B cell (primary cell): ENCODE data around the gene MYO16. TPM values are rescaled to one million over a fixed set of nuclear protein-coding genes. Genes with fewer than 3 reads are reported as not detected.

Experiments
- ATAC-seq: fragments of 200-7000 bp; cut with Tn5 transposase; one replicate; pipeline ENCODE4 v1.10.0; 2021; ENCODE audit warnings: low read depth, mild to moderate bottlenecking, moderate number of reproducible peaks, moderate library complexity
- CTCF ChIA-PET: fragments of 350-600 bp; sonication (Branson Sonifier 250); formaldehyde crosslinking; loops from one replicate; lab custom pipeline; 2021; ENCODE audit warnings: antibody characterized with exemption, inconsistent platforms; lab: Charles Lee
- POLR2A ChIA-PET: fragments of 350-600 bp; sonication (Branson Sonifier 250); formaldehyde crosslinking; loops from one replicate; lab custom pipeline; 2021; ENCODE audit warnings: antibody characterized with exemption; lab: Charles Lee
- DNase-seq: peaks from one replicate; pipeline ENCODE4 v3.0.0; 2013
- H2AFZ ChIP-seq: 2 replicates; pipeline ENCODE4 v1.6.1; 2012; ENCODE audit warnings: mild to moderate bottlenecking, low read depth, low read length; ENCODE audit not compliant: insufficient read depth, poor library complexity, severe bottlenecking
- H3K27ac ChIP-seq, 2 donors: 1 replicate in 1 of 2; 2 replicates in 1 of 2; pipeline ENCODE4 v1.5.1; 2012 to 2013; ENCODE audit warnings: low read length in 2 of 2, mild to moderate bottlenecking in 2 of 2, moderate library complexity in 1 of 2
- H3K27me3 ChIP-seq, 4 experiments: fragments of 200-600 bp in 1 of 4; sonication (generic) in 1 of 4; replicated peaks in 1 of 4; 1 replicate in 2 of 4; 2 replicates in 2 of 4; pipeline versions ENCODE4 v1.6.1 to v1.7.0; 2013 to 2016; ENCODE audit warnings: low read length in 3 of 4, mild to moderate bottlenecking in 2 of 4, mixed read lengths in 1 of 4, moderate library complexity in 1 of 4; ENCODE audit not compliant: insufficient read depth in 4 of 4, control insufficient read depth in 3 of 4; ENCODE audit errors: control extremely low read depth in 1 of 4
- H3K36me3 ChIP-seq, 2 experiments: replicated peaks in 1 of 2; 1 replicate in 1 of 2; 2 replicates in 1 of 2; pipeline versions ENCODE4 v1.6.1 to v1.7.1; 2013; ENCODE audit warnings: low read length in 1 of 2; ENCODE audit not compliant: insufficient read depth in 2 of 2, control insufficient read depth in 1 of 2; ENCODE audit errors: control extremely low read depth in 1 of 2, extremely low read depth in 1 of 2
- H3K4me1 ChIP-seq, 2 donors: fragments of 200-600 bp in 1 of 2; sonication (generic) in 1 of 2; 1 replicate in 1 of 2; 2 replicates in 1 of 2; pipeline versions ENCODE4 v1.5.1 to v1.6.1; 2013 to 2017; ENCODE audit warnings: low read length in 2 of 2; ENCODE audit not compliant: control insufficient read depth in 2 of 2, insufficient read depth in 2 of 2
- H3K4me2 ChIP-seq: replicated peaks from 2 replicates; pipeline ENCODE3; 2012; ENCODE audit warnings: mild to moderate bottlenecking, low read depth, low read length; ENCODE audit not compliant: poor library complexity, severe bottlenecking
- H3K4me3 ChIP-seq, 5 experiments: fragments of 200-600 bp in 1 of 5; sonication (generic) in 1 of 5; 1 replicate in 3 of 5; 2 replicates in 2 of 5; pipeline versions ENCODE4 v1.5.1 to v1.7.0; 2011 to 2016; ENCODE audit warnings: low read length in 4 of 5, mild to moderate bottlenecking in 4 of 5, low read depth in 2 of 5, control low read depth in 1 of 5, moderate library complexity in 1 of 5; ENCODE audit not compliant: insufficient read depth in 1 of 5; ENCODE audit errors: control extremely low read depth in 1 of 5, extremely low read depth in 1 of 5
- H3K79me2 ChIP-seq: fragments of 200-600 bp; sonication (generic); one replicate; pipeline ENCODE4 v1.6.0; 2016; ENCODE audit warnings: low read length; ENCODE audit not compliant: control insufficient read depth, insufficient read depth
- H3K9ac ChIP-seq: fragments of 200-600 bp; sonication (generic); 2 replicates; pipeline ENCODE4 v1.6.1; 2017; ENCODE audit warnings: mild to moderate bottlenecking, low read length, moderate library complexity
- H3K9me3 ChIP-seq, 3 donors: one replicate each; pipeline versions ENCODE4 v1.6.1 to v1.7.1; 2013; ENCODE audit warnings: low read length in 2 of 3; ENCODE audit not compliant: control insufficient read depth in 2 of 3, insufficient read depth in 1 of 3; ENCODE audit errors: control extremely low read depth in 1 of 3
- H4K20me1 ChIP-seq: 2 replicates; pipeline ENCODE4 v1.6.0; 2012; ENCODE audit warnings: mild to moderate bottlenecking, low read length; ENCODE audit not compliant: insufficient read depth, control insufficient read depth, poor library complexity, severe bottlenecking
- H3K27ac Mint-ChIP-seq: one replicate; pipeline ENCODE4 v1.8.0; 2021; ENCODE audit warnings: mixed read lengths
- H3K27me3 Mint-ChIP-seq: one replicate; pipeline ENCODE4 v1.8.0; 2021; ENCODE audit warnings: mixed read lengths
- H3K4me1 Mint-ChIP-seq: one replicate; pipeline ENCODE4 v1.8.0; 2021; ENCODE audit warnings: mixed read lengths
- H3K4me3 Mint-ChIP-seq: one replicate; pipeline ENCODE4 v1.8.0; 2021; ENCODE audit warnings: mixed read lengths
- H3K9me3 Mint-ChIP-seq: one replicate; pipeline ENCODE4 v1.8.0; 2022; ENCODE audit warnings: mixed read lengths; ENCODE audit not compliant: insufficient read depth
- CTCF ChIP-seq: fragments of 200-600 bp; IDR thresholded peaks from one replicate; pipeline ENCODE4 v1.8.0; 2022; ENCODE audit warnings: antibody characterized with exemption, mild to moderate bottlenecking
- EZH2 ChIP-seq: IDR thresholded peaks from 2 replicates; pipeline ENCODE4 v1.6.1; 2012; ENCODE audit warnings: borderline replicate concordance, low read depth, mild to moderate bottlenecking, moderate library complexity, low read length; ENCODE audit not compliant: insufficient read depth, poor library complexity, severe bottlenecking
- WGBS: methylation state at CpG from one replicate; pipeline ENCODE4 v1.1.5; 2013; ENCODE audit warnings: missing lambda C conversion rate; ENCODE audit not compliant: insufficient coverage; 5-methylcytosine and 5-hydroxymethylcytosine counted together
- intact Hi-C: fragments of 100-400 bp; cut with micrococcal nuclease; formaldehyde crosslinking; loops from one replicate; pipeline ENCODE4 v1.10.0; 2022
- polyA plus RNA-seq: library from polyadenylated mRNA; depleted of rRNA; stranded (reverse); fragments of >200 nt; gene quantifications from 2 replicates; pipeline ENCODE4 v1.2.3, GENCODE V29; 2012
- total RNA-seq, 2 donors: library from RNA; stranded (reverse); fragments of 120-200 nt in 1 of 2; gene quantifications; 1 replicate in 1 of 2; 2 replicates in 1 of 2; pipeline versions ENCODE4 v1.2.3 to v1.2.4, GENCODE V29; 2013 to 2022

The MYO16 gene
- total and polyA plus RNA-seq, 2 donors (not counting 1 experiment from before 2014, with no cell fraction given), result not detected

- no peaks in the 10 kb centered on the region for H4K20me1 ChIP-seq
- no peak overlapping the region for H3K9ac ChIP-seq
- Mint-ChIP-seq H3K9me3 (peaks cover 6% of the 10 kb centered on the region), H3K4me3 (no peak overlapping the region), H3K4me1 (no peaks in the 10 kb centered on the region), H3K27me3 (no peaks in the 10 kb centered on the region), H3K27ac (no peak overlapping the region)
- no peaks in the 10 kb centered on the region for H3K36me3 ChIP-seq
- H3K4me1 ChIP-seq, result no peaks in the 10 kb centered on the region
- no peaks in the 10 kb centered on the region for H3K79me2 ChIP-seq
- H3K4me2 ChIP-seq, result no peak overlapping the region
- no peak for ATAC-seq
- ChIA-PET CTCF (no interaction called here), POLR2A (no interaction called here)
- H3K9me3 ChIP-seq, result peaks cover 0 to 2% (median 0%) of the 10 kb centered on the region in 3 donors
- no peak overlapping the region for H2AFZ ChIP-seq
- no peak overlapping the region for H3K27ac ChIP-seq
- H3K4me3 ChIP-seq, result no peak overlapping the region
- no peak for DNase-seq
- no peak for TF ChIP-seq CTCF
- TF ChIP-seq EZH2, result no peak
- WGBS, result no CpG with 5 or more reads among the region's 2 CpGs
- H3K27me3 ChIP-seq, result no peaks in the 10 kb centered on the region
- intact Hi-C loops, result no loop called here
Observed at GRCh38 chr13:109251956-109252355, 622.5 kb downstream of the MYO16 start.

- H3K27ac Mint-ChIP-seq, result no peak overlapping the region
- no peaks in the 10 kb centered on the region for H3K27me3 ChIP-seq
- H4K20me1 ChIP-seq, result no peaks in the 10 kb centered on the region
- intact Hi-C loops, result no loop called here
- H2AFZ ChIP-seq, result no peak overlapping the region
- H3K4me3 ChIP-seq, result no peak overlapping the region
- ChIA-PET CTCF (no interaction called here), POLR2A (no interaction called here)
- DNase-seq (no peak), ATAC-seq (no peak)
- H3K9me3 Mint-ChIP-seq, result peaks cover 6% of the 10 kb centered on the region
- H3K4me1 ChIP-seq, result no peaks in the 10 kb centered on the region
- H3K4me1 Mint-ChIP-seq, result no peaks in the 10 kb centered on the region
- TF ChIP-seq EZH2 (no peak), CTCF (no peak)
- H3K36me3 ChIP-seq, result no peaks in the 10 kb centered on the region
- no peaks in the 10 kb centered on the region for H3K27me3 Mint-ChIP-seq
- H3K9ac ChIP-seq, result no peak overlapping the region
- H3K27ac ChIP-seq, result no peak overlapping the region
- no peak overlapping the region for H3K4me2 ChIP-seq
- no peaks in the 10 kb centered on the region for H3K79me2 ChIP-seq
- peaks cover 0 to 1% (median 0%) of the 10 kb centered on the region in 3 donors for H3K9me3 ChIP-seq
- WGBS, result no CpG with 5 or more reads among the region's 1 CpG
- no peak overlapping the region for H3K4me3 Mint-ChIP-seq
Observed at GRCh38 chr13:109253316-109253715, 623.9 kb downstream of the MYO16 start.
